EL (cell line): ENCODE data around the gene ZCCHC9.

Experiments
- DNase-seq: peaks from one replicate; pipeline ENCODE4 v3.0.0-alpha.2; 2016

Gene ZCCHC9

GRCh38 chr5:81360640-81361039 is 59.3 kb downstream of the ZCCHC9 start:
- no peak for DNase-seq

- DNase-seq = no peak
Observed at GRCh38 chr5:81361600-81361999, 60.2 kb downstream of the ZCCHC9 start.
